CD14-positive monocyte (primary cell): ENCODE measurements around the gene AFF3. TPM values are rescaled to one million over a fixed set of nuclear protein-coding genes. Genes with fewer than 3 reads are reported as not detected.

Experiments used
- DNase-seq, 3 donors: peaks; one replicate each; pipeline ENCODE4 v3.0.0-alpha.2; 2011 to 2022
- H2AFZ ChIP-seq: 2 replicates; pipeline ENCODE4 v1.6.0; 2012; ENCODE audit warnings: mild to moderate bottlenecking, low read depth, low read length, inconsistent platforms; ENCODE audit not compliant: insufficient read depth, poor library complexity, severe bottlenecking
- H3K27ac ChIP-seq, 2 donors: 1 replicate in 1 of 2; 2 replicates in 1 of 2; pipeline ENCODE4 v1.5.1; 2012 to 2013; ENCODE audit warnings: low read length in 2 of 2, control low read depth in 1 of 2, inconsistent platforms in 1 of 2, low read depth in 1 of 2, mild to moderate bottlenecking in 1 of 2
- H3K27me3 ChIP-seq, 2 donors: one replicate each; pipeline versions ENCODE4 v1.6.0 to v1.6.1; 2011 to 2013; ENCODE audit warnings: low read length in 2 of 2; ENCODE audit not compliant: control insufficient read depth in 2 of 2, insufficient read depth in 2 of 2
- H3K36me3 ChIP-seq, 2 donors: replicated peaks in 1 of 2; 1 replicate in 1 of 2; 2 replicates in 1 of 2; pipeline versions ENCODE4 v1.5.1 to v1.6.1; 2012 to 2013; ENCODE audit warnings: low read length in 2 of 2, control low read depth in 1 of 2, inconsistent platforms in 1 of 2, mild to moderate bottlenecking in 1 of 2; ENCODE audit not compliant: insufficient read depth in 2 of 2, control insufficient read depth in 1 of 2
- H3K4me1 ChIP-seq, 2 donors: 1 replicate in 1 of 2; 2 replicates in 1 of 2; pipeline versions ENCODE4 v1.5.1 to v1.6.1; 2012 to 2013; ENCODE audit warnings: low read length in 2 of 2, control low read depth in 1 of 2, inconsistent platforms in 1 of 2, mild to moderate bottlenecking in 1 of 2, moderate library complexity in 1 of 2; ENCODE audit not compliant: insufficient read depth in 2 of 2, control insufficient read depth in 1 of 2
- H3K4me2 ChIP-seq: replicated peaks from 2 replicates; pipeline ENCODE3; 2012; ENCODE audit warnings: low read length, moderate library complexity, mild to moderate bottlenecking; ENCODE audit not compliant: poor library complexity, severe bottlenecking; ENCODE audit errors: extremely low read depth
- H3K4me3 ChIP-seq, 3 experiments: fragments of 200-600 bp in 1 of 3; sonication (generic) in 1 of 3; replicated peaks in 1 of 3; 1 replicate in 2 of 3; 2 replicates in 1 of 3; pipeline ENCODE4 v1.5.1; 2011 to 2013; ENCODE audit warnings: low read length in 3 of 3, mild to moderate bottlenecking in 3 of 3, control low read depth in 2 of 3, low read depth in 2 of 3, inconsistent platforms in 1 of 3, moderate library complexity in 1 of 3
- H3K79me2 ChIP-seq: 2 replicates; pipeline ENCODE4 v1.6.0; 2012; ENCODE audit warnings: mild to moderate bottlenecking, control low read depth, inconsistent platforms, low read length, moderate library complexity; ENCODE audit not compliant: insufficient read depth
- H3K9ac ChIP-seq: 2 replicates; pipeline ENCODE4 v1.6.0; 2017; ENCODE audit warnings: low read length, mild to moderate bottlenecking; ENCODE audit not compliant: insufficient read depth, poor library complexity, severe bottlenecking
- H3K9me3 ChIP-seq, 2 donors: replicated peaks in 1 of 2; 1 replicate in 1 of 2; 2 replicates in 1 of 2; pipeline versions ENCODE4 v1.5.1 to v1.6.1; 2012 to 2013; ENCODE audit warnings: low read length in 2 of 2, control low read depth in 1 of 2; ENCODE audit not compliant: control insufficient read depth in 1 of 2, insufficient read depth in 1 of 2
- H4K20me1 ChIP-seq: 2 replicates; pipeline ENCODE4 v1.6.0; 2012; ENCODE audit warnings: mild to moderate bottlenecking, low read length, control low read depth, moderate library complexity; ENCODE audit not compliant: insufficient read depth
- H3K27ac Mint-ChIP-seq, 7 donors: one replicate each; pipeline ENCODE4 v1.8.0; 2020; ENCODE audit warnings: mild to moderate bottlenecking in 7 of 7, mixed read lengths in 7 of 7, moderate library complexity in 6 of 7, inconsistent platforms in 2 of 7
- H3K27me3 Mint-ChIP-seq, 3 donors: one replicate each; pipeline ENCODE4 v1.8.0; 2021 to 2022; ENCODE audit warnings: low read depth in 3 of 3, mild to moderate bottlenecking in 3 of 3, mixed read lengths in 3 of 3, moderate library complexity in 3 of 3, inconsistent platforms in 1 of 3
- H3K36me3 Mint-ChIP-seq, 2 donors: one replicate each; pipeline ENCODE4 v1.8.0; 2020; ENCODE audit warnings: mixed read lengths in 2 of 2, inconsistent platforms in 1 of 2, mild to moderate bottlenecking in 1 of 2
- H3K4me1 Mint-ChIP-seq: one replicate; pipeline ENCODE4 v1.8.0; 2020; ENCODE audit warnings: mild to moderate bottlenecking, mixed read lengths
- H3K4me3 Mint-ChIP-seq, 2 donors: one replicate each; pipeline ENCODE4 v1.8.0; 2020; ENCODE audit warnings: mild to moderate bottlenecking in 2 of 2, mixed read lengths in 2 of 2, moderate library complexity in 1 of 2
- H3K9me3 Mint-ChIP-seq, 7 donors: one replicate each; pipeline ENCODE4 v1.8.0; 2020 to 2022; ENCODE audit warnings: mixed read lengths in 7 of 7, mild to moderate bottlenecking in 6 of 7, moderate library complexity in 6 of 7, inconsistent platforms in 2 of 7
- WGBS: methylation state at CpG from one replicate; pipeline ENCODE4 v1.1.5; 2013; ENCODE audit warnings: missing lambda C conversion rate; ENCODE audit not compliant: insufficient coverage; 5-methylcytosine and 5-hydroxymethylcytosine counted together
- intact Hi-C, 2 donors: fragments of 100-400 bp; cut with micrococcal nuclease; formaldehyde crosslinking; loops; one replicate each; pipeline versions ENCODE4 v1.15.0 to v1.15.1; 2023
- polyA plus RNA-seq, 3 donors: library from polyadenylated mRNA; depleted of rRNA in 1 of 3; unstranded in 2 of 3; stranded (reverse) in 1 of 3; fragments of 300-500 nt in 2 of 3; fragments of >200 nt in 1 of 3; fragmentation: Illumina TruSeq in 2 of 3; gene quantifications; 1 replicate in 2 of 3; 2 replicates in 1 of 3; pipeline ENCODE4 v1.2.3, GENCODE V29; 2012 to 2021
- TF ChIP-seq, protein P1 (sequence below): fragments of 200-600 bp; IDR thresholded peaks from one replicate; pipeline ENCODE4 v1.8.0; 2022; ENCODE audit warnings: antibody characterized with exemption, mild to moderate bottlenecking

The AFF3 gene
- polyA plus RNA-seq, 3 donors: 0.17 to 4.1 (median 0.49) TPM

DNA sequence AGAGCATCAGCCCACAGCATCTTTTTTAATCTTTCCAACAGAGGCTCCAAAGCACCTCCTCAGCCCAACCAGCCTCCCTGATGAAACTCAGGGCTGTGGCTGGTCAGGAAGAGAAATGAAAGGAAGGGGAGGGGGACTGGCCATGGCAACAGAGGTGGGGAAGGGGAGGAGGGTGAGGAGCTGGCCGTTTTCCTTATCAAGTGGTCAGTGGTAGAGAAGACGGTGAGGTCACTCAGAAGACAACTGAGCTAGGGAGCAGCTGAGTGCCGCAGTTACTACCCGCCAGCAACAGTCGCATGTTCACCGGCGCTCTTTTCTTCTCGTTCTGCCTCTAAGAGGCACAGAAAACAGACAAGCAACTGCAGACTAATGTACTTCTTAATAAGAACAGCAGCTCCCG, 97.4 kb downstream of the AFF3 start:
- H3K4me3 ChIP-seq: no peak overlapping the region
- H3K79me2 ChIP-seq: no peaks in the 10 kb centered on the region
- H3K36me3 ChIP-seq: no peaks in the 10 kb centered on the region
- Mint-ChIP-seq H3K27me3 (peaks cover 0 to 1% (median 0%) of the 10 kb centered on the region in 3 donors), H3K4me1 (peaks cover 26% of the 10 kb centered on the region), H3K4me3 (no peak overlapping the region), H3K9me3 (no peaks in the 10 kb centered on the region), H3K36me3 (peaks cover 2 to 7% of the 10 kb centered on the region in 2 donors), H3K27ac (no peak overlapping the region)
- WGBS: 100% methylated on average over 4 of the region's 9 CpGs
- H3K4me1 ChIP-seq: peaks cover 17 to 18% of the 10 kb centered on the region in 2 donors
- no peak for DNase-seq
- H3K9me3 ChIP-seq: no peaks in the 10 kb centered on the region
- H2AFZ ChIP-seq: no peak overlapping the region
- intact Hi-C loops: no loop called here
- no peaks in the 10 kb centered on the region for H3K27me3 ChIP-seq
- no peak overlapping the region for H3K9ac ChIP-seq
- TF ChIP-seq, protein P1, sequence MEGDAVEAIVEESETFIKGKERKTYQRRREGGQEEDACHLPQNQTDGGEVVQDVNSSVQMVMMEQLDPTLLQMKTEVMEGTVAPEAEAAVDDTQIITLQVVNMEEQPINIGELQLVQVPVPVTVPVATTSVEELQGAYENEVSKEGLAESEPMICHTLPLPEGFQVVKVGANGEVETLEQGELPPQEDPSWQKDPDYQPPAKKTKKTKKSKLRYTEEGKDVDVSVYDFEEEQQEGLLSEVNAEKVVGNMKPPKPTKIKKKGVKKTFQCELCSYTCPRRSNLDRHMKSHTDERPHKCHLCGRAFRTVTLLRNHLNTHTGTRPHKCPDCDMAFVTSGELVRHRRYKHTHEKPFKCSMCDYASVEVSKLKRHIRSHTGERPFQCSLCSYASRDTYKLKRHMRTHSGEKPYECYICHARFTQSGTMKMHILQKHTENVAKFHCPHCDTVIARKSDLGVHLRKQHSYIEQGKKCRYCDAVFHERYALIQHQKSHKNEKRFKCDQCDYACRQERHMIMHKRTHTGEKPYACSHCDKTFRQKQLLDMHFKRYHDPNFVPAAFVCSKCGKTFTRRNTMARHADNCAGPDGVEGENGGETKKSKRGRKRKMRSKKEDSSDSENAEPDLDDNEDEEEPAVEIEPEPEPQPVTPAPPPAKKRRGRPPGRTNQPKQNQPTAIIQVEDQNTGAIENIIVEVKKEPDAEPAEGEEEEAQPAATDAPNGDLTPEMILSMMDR: no peak
- no peak overlapping the region for H3K27ac ChIP-seq
- H4K20me1 ChIP-seq: no peaks in the 10 kb centered on the region
- H3K4me2 ChIP-seq: no peak overlapping the region

DNA sequence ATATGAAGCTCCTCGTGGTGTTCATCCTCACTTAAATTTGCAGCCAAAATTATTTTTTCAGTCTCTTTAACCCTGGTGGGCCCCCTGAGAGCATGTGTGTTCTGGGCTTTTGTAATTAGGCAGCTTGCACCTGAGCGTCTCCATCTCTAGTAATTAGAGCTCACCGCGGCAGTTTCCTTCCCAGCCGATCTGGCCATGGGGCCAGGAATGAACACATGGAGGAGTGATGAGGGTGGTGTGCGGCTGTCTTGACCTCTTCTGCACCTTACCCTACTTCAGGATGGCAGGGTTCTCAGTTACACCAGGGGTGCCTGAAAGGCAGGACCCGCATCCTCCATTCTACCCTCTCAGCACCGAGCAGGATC, 98.5 kb downstream of the AFF3 start:
- Mint-ChIP-seq H3K9me3 (peaks cover 0 to 2% (median 0%) of the 10 kb centered on the region in 7 donors), H3K27ac (peak overlapping the region in 2 of 7 donors; percentile 15 to 53), H3K36me3 (peaks cover 2 to 5% of the 10 kb centered on the region in 2 donors), H3K4me3 (no peak overlapping the region), H3K27me3 (peaks cover 0 to 1% (median 0%) of the 10 kb centered on the region in 3 donors), H3K4me1 (peaks cover 36% of the 10 kb centered on the region)
- no peaks in the 10 kb centered on the region for H3K9me3 ChIP-seq
- no peak overlapping the region for H2AFZ ChIP-seq
- H4K20me1 ChIP-seq: no peaks in the 10 kb centered on the region
- H3K9ac ChIP-seq: no peak overlapping the region
- H3K4me3 ChIP-seq: no peak overlapping the region
- H3K79me2 ChIP-seq: no peaks in the 10 kb centered on the region
- no peak overlapping the region for H3K4me2 ChIP-seq
- no peaks in the 10 kb centered on the region for H3K27me3 ChIP-seq
- DNase-seq: no peak
- no peaks in the 10 kb centered on the region for H3K36me3 ChIP-seq
- WGBS: no CpG with 5 or more reads among the region's 8 CpGs
- H3K4me1 ChIP-seq: peaks cover 27 to 29% of the 10 kb centered on the region in 2 donors
- TF ChIP-seq, protein P1: no peak
- intact Hi-C loops: no loop called here
- H3K27ac ChIP-seq: no peak overlapping the region
